Measurements from ENCODE around the gene PAPSS2.
A peak's percentile ranks its signal among the peaks of the same experiment; 100 is the strongest.
"Not testable (repeated sequence)": the region's sequence is repeated elsewhere in the genome, so short reads cannot be mapped to it uniquely, and the experiment has no call there.

PAPSS2 gene

DNA sequence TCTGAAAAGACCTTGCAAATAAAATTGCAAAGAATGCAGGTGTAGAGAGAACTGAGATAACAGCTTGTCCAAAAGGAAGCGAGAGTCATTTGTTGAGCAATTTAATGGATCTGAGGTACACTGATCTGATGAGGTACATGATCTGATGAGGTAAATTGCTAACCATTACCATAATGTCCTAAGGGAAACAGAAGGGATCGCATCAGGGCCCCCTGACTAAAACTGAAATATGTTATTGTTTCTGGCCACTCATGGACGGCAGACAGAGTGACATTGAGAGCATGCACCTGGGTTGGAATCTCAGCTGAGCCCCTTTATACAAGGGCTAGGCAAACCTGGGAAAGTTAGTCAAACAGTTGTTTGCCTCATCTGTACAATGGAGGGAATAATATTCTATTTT is 15.8 kb upstream of the PAPSS2 start:
- no peak for DNase-seq

DNA sequence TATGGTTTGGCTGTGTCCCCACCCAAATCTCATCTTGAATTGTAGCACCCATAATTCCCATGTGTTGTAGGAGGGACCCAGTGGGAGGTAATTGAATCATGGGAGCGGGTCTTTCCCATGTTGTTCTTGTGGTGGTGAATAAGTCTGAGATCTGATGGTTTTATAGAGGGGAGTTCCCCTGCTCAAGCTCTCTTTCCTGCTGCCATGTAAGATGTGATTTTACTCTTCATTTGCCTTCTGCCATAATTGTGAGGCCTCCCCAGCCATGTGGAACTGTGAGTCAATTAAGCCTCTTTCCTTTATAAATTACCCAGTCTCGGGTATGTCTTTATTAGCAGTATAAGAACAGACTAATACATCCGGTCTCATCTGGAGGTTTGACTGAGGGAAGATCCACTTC is 15.2 kb upstream of the PAPSS2 start:
- DNase-seq = not testable (repeated sequence)

DNA sequence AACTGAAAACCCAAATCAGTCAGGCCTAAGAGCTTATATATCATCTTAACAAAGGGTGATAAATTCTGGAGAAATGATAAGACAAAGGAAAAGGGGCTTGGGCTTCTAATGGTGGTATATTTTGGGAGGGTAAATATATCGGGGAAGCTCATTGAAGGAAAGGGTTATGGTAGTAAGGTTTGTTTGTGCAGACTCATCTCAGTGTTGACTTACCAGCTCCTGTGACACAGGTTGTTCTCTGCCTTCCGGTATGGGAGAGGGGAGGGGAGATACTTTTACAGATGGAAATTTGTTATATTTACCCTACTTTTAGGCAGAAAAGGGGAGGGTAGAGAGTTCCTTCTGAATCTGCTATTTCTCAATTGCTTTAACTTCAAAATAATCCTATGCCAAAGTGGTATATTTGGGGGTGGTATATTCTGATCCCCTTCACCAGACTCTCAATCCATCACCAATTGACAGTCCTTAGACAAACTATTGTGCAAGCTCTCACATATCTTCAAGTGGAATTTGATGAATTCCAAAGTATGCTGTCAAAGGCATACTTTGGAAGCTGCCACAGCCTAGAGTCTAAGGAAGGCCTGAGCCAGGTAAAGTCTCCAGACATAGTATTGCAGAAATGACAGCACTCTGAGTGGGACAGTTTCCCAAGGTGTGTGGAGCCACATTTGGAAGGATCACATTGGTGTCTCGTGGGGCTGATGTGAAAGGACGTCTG is 13.3 kb upstream of the PAPSS2 start:
- no peak for DNase-seq

DNA sequence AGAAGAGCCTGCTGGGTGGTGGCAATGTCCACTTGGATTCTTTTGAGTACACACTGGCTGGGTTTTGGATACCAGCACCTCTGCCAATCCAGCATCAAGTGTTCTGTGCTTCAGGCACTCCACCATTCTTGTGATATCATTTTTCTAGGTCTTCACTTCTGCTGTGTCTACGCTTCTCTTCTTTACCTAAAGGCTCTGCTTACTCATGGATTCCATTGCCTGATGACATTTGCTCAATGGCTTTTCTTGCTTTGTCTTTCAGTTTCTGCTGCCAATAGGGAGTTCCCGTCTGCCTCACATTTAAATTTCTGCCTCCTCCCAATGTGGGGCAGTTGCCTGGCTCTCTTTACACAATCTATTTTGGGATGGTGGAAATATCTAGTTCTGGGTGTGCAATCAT is 12.7 kb upstream of the PAPSS2 start:
- DNase-seq = no peak

DNA sequence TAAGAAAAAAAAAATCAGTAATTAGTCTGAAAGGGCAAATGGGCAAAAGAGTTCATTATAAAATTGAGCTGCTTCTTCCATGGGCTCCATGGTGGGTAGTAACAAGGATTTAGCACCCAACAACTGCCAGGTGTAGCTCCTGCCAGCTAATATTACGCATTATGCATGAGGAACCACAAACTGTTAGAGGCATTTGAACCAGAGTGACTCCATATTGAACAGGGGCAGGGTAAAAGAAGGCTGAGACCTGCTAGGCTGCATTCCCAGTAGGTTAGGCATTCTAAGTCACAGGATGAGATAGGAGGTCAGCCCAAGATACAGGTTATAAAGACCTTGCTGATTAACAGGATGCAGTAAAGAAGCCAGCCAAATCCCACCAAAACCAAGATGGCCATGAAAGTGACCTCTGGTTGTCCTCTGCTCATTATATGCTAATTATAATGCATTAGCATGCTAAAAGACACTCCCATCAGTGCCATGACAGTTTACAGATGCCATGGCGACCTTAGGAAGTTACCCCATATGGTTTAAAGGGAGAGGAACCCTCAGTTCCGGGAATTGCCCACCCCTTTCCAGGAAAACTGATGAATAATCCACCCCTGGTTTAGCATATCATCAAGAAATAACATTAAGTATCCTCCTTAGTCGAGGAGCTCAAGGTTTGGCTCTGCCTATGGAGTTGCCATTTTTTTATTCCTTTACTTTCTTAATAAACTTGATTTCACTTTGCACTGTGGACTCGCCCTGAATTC is 8.7 kb upstream of the PAPSS2 start:
- no peak for DNase-seq

DNA sequence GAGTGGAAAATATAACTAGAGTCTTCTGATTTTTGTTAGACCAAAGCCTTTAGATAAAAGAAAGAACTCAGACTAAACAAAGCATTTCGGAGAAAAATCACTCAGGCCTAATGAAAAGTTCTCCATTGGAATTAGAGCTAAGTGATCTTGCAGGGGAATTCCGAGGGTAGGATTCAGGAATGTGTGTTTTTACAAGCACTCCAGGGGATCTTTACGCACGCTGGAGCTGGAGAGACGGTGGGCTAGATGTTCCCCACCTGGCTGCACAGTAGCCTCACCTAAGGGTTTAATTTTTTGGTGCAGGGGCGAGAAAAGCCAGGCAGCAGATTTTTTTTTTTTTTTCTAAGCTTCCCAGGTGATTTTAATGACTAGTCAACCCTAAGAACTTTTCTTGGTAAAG is 7.9 kb upstream of the PAPSS2 start:
- no peak for DNase-seq

DNA sequence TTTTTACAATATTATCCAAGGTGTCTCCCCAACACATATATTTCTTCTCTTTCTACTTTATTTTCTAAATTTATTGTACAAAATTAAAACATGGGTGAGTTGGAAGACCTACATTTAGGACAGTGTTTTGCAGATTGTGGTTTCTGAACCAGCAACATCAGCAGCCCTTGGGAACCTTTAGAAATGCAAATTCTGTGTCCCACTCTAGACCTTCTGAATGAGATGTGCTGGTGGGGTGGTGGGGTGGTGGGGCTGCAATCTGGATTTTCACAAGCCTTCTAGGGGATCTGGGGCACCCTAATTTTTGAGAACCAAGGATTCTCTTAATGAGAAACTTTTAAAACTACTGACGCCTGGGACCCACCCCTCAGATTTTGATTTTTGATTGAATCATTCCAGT is 7.4 kb upstream of the PAPSS2 start:
- DNase-seq = no peak

DNA sequence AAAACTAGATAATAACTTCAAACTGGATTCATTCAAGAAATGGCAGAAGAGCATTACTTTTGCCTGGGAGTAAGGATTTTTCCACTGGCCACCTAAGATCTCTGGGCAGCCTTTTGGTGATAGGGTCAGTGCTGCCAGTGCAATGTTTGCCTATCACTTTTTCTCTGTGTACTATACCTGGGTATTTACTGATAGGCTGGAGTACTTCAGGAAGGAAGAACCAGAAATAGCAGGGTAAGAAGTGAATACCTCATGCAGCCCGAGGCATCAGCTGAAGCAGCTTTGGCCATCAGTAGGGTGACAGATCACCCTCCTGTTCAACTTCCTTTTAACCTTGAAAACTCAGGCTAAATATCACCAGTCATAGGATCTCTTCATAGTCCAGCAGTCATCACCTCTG is 5.5 kb upstream of the PAPSS2 start:
- DNase-seq = no peak

DNA sequence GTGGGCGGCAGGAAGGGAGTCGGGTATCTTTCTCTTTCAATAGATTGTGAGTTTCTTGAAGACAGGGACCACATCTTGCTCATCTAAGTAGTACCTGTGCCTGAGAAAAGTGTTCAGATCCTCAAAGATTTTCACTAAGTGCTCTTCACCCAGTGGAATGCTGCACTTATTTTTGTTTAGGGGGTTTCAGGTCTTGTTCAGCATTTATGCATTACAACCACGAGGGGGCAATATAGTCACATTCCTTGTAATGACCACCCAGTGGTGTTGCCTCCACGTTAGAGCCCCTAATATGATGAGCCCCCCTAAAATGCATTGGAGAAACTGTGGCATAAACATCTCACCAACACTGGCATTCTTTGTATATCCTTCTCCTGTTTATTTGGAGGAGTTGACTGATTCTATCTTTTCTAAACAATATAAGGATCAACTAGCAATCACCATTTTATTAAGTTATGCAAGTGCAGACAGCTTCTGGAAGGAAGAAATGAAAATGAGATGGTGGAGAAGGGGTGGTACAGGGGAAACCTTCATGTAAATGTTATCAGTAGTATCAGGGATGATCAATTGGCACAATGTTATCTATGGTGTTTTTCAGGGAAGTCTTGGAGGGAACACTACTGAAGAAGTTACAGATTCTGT is 3.1 kb upstream of the PAPSS2 start:
- DNase-seq = peak; percentile 54

DNA sequence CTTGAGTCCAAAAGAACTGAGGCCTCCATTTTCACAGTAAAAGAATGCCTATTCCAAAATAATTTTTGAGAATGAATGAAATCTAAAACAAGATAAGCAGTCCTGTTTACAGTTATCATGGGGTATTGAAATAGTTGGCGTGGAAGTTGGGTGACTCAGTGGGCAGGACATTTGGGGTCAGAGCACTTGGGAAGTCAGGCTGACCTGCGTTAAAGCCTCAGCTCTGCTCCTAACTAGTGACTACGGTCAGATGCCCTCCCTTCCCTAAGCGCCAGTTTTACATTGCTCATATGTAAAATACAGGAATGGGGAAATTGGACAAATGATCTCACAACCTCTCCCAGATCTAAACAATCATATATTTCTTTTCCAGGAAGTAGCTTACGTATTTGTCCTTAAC is 2.3 kb upstream of the PAPSS2 start:
- DNase-seq = no peak

DNA sequence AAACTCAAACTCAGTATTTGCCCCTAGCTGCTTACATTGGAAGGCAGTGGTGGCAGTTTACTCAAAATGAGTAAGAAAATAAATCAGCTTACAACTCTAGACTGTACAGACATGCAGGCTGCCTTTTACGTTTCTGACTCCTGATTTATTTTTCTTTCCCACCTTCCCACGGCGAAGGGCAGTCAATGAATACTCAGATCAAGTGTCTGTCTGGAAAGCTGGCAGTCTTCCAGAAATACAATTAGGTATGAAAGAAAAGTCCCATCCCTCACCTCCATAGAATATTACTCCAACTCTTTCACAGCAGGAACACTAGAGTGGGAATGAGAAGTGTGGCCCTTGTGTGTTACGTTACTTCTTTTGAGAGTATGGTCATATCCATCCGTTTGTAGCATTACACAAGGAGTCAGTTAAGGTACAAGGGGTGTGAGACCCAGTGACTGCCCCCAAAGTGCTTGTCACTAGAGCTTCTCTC is 1.3 kb upstream of the PAPSS2 start:
- DNase-seq = no peak

DNA sequence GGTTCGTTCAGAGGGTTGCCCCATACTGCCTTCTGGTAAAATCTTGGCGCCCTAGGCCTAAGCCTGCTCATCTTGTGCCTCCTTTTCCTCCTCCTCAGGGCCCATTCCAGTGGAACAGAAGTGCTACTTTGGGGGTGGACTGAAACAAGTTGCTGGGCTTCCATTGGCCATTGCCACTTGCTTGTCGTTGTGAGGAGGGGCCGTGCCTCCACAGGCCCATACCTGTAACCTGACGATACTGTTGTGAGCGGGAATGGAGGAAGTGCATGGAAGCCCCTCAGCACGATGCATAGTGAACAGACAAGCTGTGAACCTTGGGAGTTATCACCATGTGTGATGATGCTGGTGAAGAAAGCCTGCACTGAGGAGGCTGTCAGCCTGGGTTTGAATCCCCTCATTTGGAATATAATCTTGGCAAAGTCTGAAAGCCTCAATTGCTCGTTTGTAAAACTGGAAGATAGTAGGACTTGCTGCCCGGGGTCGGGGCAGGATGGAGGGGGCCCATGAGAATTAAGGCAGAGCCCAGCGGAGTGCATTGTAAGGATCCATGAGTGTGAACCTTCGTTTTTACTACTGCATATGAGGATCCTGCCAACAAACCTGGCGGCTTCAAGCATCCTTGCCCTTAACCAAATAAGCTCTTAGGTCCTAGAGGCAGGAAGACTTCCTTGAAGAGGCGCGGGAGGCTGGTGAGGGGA is 671 bp upstream of the PAPSS2 start:
- no peak for DNase-seq

DNA sequence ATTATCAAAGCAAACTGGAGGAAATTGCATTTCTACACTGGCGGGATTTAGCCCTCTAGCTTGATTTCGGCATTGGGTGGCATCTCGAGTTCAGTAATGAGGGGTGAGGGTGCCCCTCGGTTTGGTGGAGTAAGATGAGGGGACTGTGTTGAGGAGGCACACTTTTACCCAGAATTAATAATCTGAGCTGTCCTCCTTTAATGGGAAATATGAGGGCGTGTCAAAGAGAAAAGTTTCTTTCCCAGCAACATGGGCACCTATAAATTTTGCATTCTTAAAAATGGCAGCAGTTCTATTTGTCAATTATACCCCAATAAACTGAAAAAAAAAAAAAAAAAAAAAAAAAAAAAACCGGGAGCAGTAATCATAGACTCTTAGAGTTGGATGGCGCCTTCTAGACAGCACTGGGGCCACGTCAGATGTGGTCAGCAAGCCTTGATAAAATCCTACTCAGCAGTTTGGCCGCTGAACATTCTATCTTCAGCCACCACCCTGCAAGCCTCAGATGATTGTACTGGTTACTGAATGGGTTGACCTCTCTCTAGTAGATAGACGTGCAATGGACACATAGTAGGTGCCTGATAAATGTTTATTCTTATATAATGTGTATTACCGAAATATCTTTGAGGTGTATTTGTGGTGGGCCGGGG is 931 bp downstream of the PAPSS2 start:
- no peak for DNase-seq

DNA sequence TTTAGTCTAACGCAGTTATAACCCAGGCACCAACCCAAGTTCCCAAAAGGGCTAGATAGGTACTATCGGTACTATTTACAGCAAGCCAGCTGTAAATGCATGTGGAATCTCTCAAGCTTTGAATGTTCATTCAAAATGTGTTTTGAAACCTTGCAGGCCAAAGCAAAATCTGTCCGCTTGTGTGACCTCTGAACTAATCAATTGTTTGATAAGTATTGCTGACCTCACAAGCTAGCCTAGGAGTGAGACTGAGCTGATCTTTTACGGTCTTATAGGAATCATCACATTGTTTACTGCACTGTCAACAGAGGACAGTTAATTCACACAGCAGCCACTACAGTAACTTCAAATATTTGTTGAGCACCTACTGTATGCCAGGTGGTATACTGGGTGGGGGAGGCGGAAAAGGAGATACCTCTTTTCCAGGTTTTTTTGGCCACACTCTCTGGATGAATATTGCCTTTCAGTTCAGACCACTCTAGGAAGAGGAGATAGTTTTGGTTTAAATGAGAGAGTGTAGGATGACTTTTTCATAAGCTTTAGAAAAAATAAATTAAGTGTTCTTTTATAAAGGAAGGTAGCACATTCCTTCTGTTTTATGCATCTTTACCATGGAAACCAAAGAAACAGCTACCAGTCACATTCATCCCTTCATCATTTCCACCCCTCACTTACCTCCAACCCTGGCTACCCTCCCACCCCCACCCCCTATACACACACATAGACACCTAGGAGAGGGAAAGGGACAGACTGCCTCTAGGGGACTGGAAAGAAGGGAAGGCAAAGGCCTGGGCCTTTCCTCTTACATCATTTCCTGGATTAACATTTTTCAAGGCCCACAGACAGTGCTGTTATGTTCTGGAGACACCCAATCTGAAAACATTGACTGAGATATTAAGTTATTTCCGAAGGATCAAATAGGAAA is 2.4 kb downstream of the PAPSS2 start:
- no peak for DNase-seq

DNA sequence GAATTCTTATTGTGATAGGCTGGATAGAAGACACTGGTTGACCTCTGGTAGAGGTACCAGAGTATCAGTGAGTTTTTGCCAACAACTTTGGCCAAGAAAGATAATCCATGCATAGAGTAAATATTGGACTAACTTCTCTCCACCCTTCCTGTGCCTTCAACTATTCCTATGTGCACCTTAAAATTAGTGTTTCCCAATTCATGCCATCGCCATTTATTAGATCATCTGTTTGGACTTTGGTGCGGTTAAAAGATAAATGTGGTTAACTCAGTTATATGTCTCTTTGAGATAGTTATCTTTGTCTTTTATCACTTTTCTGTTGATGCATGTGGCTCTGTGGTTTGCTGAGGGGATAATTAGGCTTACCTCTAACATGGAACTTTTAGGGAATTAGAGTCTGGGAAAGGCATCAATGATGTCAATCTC is 4.6 kb downstream of the PAPSS2 start:
- no peak for DNase-seq

DNA sequence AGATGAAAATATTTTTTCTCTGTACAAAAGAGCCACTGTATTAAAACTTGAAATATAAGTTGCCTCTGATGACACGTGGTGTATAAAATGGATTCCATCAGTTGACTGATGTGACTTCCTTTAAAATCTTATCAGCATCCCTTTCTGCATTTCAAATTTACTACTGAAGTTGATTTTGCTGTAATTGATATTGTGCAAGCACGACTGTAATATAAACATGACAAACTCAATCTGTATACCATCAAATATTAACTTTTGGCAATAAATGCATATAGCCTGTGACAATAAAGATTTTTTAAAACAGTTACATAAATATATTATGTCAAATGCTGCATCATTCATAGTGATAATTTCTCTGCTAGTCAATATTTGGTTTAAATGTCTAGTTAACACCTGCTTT is 7.8 kb downstream of the PAPSS2 start:
- DNase-seq = no peak

DNA sequence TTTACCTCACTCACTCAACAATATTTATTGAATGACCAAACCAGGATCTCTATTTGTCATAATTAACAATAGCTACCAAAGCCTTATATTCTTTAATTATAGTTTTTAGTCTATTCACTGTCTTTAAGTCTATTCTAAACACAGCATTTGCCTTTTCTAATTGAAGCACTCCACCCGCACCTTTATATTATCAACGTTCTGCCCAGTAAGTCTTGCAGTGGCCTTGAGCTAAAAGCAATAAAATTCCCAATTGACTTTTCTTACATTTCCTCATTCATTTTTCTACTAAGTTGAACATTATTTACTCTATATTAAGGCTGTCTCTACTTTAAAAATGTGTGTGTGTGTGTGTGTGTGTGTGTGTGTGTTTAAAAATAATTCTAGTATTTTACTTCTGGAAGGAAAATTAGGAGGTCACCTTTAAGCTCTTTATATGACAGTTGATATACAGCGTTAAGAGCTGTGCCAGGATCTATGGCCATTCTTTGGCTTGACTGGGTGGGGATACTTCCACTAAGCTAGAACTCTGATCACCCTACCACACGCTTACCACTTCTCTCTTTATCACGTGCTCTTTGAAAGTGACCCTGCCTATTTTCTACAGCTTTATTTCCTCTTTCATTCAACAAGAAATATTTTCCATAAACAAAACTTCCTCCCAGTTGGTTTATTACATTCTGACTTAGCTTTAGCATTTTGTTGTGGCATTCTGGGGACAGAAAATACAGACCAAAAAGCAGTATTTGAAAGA is 8.8 kb downstream of the PAPSS2 start:
- DNase-seq = no peak

DNA sequence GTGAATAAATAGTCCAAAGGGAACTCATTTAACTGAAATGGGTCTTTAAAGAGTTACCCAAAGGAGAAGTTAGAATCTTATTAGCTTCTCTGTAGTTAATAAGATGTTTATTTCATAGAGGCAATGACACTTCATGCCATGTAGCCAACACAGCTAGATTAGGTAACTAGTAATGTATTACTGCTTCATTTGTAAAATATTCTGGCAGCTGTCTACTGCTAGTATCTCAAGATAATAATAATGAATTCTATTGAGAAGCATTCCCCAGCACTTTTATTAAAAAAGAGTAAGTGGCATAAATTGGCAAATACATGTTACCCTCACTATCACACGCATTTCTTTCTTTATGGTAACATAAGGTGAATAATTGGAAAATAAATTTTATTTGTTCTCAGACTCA is 10.1 kb downstream of the PAPSS2 start:
- DNase-seq = no peak

DNA sequence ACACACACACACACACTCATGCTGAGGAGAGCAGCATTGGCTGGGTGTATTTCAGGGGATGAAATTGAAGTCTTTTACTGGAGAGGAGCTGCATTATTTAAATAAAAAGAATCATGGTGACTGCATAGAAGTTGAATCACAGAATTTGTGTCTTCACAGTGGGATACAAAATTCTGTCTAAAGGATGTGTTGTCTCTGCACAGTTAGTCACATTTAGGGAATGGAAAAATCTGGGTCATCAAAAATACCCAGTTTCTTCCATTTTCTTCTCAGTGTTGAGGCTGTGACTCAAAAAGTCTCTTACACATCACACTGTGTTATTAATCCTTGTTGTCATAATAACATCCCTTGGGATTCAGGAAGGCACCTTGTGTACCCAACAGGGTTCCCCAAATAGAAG is 10.9 kb downstream of the PAPSS2 start:
- DNase-seq = no peak

DNA sequence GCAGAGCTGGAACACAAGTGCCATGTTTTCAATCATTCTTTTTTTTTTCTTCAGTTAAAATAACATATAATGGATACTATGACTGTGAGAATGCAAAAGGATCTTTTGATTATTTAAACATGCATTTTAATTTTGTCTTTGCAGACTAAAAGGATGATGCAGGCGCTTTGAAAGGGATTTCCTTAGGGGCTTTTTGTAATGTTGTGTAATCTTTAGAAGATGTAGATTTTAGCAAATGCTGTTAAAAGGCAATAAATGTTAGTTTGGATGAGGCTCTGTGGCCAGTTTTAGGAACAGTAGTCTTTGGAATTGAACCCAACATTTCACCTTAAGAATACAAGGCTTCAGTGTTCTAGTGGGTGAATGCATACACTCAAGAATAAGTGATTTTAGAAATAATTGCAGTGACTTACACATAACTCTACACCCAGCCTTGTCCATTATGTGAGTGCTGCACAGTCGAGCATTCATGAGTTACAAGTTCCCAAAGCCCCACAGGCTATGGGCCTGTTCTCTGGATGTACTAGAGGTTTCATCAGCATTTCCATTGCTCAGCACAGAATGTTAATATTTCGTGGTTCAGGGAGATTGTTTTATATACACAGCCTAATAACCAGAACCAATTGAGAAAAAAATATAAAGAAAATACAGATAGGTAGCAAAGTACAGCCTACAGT is 11.6 kb downstream of the PAPSS2 start:
- DNase-seq = no peak
